Hematopoietic multipotent progenitor cell treated with erythropoietin and hydrocortisone succinate and interleukin-3 and kit ligand, for 15 days (in vitro differentiated cells): ENCODE results near the gene PAX2.

Experiments used
- DNase-seq: peaks from one replicate; pipeline ENCODE4 v3.0.0-alpha.2; 2015; ENCODE audit warnings: low spot score

PAX2 gene

GRCh38 chr10:100858747-100859483 is 113.5 kb downstream of the PAX2 start:
- no peak for DNase-seq

DNA sequence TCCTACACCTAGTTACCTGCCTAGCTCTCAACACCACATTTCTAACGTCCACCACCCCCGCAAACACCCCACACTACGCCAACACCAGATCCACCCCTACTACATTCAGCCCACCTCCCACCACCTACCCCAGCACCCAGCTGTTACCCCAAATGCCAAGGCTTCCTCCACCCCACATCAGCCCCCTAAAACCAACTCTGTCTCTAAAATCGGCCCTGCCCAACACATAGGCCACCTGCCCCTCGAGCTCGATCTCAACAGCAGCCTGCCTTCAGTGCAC is 114.0 kb downstream of the PAX2 start:
- no peak for DNase-seq

GRCh38 chr10:100863433-100863832 is 118.1 kb downstream of the PAX2 start:
- DNase-seq: no peak

DNA sequence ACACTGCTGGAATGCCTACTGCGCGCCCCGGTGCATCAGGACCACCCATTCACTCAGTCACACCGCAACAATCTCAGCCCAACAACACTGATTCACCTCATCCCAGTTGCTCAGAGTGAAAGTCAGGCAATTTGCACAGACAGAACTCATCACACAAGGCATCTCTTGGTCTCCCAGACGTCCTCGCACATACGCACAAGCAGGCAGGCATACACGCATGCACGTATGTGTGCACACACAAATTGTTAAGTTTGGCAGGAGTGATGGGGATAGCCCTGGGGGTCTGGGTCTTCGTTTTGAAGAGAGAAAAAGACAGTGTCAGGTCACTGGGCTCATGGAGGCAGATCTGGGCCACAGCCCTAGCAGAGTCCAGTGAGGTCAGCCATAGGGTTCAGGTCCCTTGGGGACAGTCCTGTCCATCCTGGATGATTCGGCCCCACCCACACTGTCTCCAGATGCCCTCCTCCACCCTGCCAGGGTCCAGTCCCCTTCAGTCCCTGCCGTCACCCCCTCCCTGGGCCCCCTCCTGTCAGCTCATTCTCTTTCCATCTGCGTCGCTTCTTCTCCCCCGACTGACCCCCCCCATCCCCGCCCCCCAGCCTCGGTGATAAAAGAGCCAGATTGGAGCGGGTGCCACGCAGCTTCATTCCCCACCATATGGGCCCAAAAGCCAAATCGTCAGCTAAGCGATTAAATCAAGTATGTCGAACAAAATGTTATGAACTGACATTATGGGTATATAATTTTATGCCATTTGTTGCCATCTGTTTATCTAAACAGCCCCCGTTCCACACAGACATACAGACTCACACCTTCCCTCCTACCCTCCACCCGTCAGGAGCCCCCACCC is 118.9 kb downstream of the PAX2 start:
- DNase-seq: no peak

DNA sequence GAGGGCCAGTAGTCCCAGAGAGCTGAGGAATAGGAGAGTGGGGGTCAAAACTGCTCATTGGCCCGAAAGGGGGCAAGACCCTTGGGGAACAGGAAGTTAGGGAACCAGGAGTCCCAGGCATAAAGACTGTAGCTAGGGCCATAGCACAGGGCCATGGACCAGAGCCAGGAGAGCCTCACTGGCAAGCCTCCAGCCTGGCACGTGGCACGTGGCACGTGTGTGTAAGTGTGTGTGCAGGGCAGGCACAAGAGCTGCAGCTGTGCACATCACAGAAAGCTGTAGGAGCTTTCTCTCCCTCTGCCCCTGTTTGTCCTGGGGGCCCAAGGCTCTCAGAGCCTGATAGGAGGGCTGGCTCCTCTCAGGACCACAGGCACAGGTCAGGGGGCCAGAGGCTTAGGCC is 119.6 kb downstream of the PAX2 start:
- no peak for DNase-seq

GRCh38 chr10:100866010-100866409 is 120.6 kb downstream of the PAX2 start:
- no peak for DNase-seq

GRCh38 chr10:100866575-100867098 is 121.3 kb downstream of the PAX2 start:
- DNase-seq: no peak

- DNase-seq: no peak
Measured at GRCh38 chr10:100867261-100867963, 122.0 kb downstream of the PAX2 start.

- DNase-seq: no peak
Measured at GRCh38 chr10:100868382-100868781, 123.0 kb downstream of the PAX2 start.

GRCh38 chr10:100869399-100869798 is 124.0 kb downstream of the PAX2 start:
- DNase-seq: no peak

DNA sequence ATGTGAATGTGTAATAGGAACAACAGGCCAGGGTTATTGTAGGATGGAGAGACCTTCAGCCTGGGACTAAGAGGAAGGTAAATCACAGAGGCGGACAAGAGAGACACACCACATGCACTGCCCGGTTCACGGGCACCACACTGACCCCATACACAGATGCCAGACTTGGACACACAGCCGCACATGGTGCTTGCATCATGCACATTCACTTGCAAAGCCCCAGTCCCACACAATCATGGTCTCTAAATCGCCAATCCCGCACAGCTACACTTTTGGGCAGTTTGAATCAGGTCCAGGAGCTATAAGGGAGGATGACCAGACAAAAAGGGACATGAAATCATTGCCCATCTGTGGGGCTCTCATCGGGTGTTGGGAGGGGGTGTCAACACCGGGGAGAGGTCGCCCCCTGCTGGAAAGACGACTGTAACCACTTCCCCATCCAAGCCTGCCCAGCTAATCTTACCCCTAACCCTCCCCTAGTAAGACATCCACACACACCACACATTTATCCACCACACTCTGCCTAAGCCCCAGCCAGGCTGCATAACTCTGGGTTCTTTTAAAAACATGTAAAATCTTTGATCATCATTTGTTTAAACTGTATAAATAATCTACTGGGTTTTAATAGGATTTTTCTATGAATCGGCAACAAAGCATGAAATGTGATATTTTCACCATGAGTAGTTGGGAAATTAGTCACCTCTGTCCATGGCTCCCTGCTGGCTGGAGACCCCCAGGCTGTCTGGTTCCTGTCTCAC is 126.8 kb downstream of the PAX2 start:
- DNase-seq: peak; percentile 26

- no peak for DNase-seq
Measured at GRCh38 chr10:100873146-100873826, 127.9 kb downstream of the PAX2 start.

GRCh38 chr10:100873827-100874326 is 128.5 kb downstream of the PAX2 start:
- no peak for DNase-seq

- DNase-seq: no peak
Measured at GRCh38 chr10:100874702-100875483, 129.5 kb downstream of the PAX2 start.

- DNase-seq: no peak
Measured at GRCh38 chr10:100875484-100876166, 130.2 kb downstream of the PAX2 start.

DNA sequence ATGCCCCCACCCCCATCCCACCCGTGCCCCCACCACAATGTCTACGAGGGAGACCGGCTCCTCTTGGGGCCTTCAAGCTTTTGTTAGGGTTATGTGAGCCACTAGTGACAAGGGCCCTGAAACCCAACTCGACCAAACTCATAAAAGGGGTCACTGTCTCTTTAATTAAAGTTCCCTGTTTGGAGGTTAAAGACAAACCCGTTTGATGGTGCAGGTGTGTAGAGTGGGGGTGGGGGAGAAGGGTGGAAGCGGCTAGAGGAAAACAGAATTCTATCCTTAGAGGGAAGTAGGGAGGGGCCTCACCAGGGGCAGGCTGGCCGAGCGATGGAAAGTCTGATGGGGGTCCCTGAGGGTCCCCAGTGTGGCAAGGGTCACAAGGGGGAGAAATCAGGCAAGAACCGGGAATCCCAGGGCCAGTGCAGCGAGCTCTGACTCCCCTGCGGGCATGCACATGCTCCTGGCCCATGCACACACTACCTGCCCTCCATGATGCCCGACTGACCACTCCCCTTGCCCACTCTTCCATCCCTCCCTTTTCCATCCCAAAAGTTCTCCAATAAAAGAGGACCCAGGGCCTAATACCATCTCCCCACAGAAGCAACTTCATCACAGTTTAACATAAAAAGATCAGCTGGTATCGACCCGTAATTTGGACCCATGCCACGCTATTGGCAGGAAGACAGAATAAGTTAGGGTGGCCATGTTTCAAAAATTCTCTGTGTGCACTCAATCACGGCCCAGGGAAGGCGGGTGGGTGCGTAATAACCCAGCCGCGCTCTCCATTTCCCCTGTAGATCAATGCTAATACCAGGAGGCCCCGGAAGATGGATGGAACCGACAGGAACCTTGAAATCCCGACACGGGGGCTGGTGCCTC is 131.4 kb downstream of the PAX2 start:
- DNase-seq: no peak

DNA sequence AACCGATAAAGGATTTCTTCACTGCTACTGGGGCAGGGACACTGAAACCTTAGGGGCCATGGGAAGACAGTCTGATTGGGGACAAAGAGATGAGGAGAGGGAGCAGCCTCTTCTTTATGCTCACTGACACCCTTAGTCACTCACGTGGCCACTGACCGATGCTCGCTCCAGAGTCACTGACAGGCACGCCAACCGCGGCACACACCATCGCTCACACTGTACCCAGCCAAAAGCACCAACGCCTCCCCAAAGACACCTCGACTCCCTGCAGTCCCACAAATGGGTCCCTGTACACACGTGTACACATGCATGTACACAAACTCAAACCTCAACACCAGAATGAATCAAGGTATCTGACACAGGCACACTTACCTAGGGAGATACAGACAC is 132.1 kb downstream of the PAX2 start:
- DNase-seq: no peak

DNA sequence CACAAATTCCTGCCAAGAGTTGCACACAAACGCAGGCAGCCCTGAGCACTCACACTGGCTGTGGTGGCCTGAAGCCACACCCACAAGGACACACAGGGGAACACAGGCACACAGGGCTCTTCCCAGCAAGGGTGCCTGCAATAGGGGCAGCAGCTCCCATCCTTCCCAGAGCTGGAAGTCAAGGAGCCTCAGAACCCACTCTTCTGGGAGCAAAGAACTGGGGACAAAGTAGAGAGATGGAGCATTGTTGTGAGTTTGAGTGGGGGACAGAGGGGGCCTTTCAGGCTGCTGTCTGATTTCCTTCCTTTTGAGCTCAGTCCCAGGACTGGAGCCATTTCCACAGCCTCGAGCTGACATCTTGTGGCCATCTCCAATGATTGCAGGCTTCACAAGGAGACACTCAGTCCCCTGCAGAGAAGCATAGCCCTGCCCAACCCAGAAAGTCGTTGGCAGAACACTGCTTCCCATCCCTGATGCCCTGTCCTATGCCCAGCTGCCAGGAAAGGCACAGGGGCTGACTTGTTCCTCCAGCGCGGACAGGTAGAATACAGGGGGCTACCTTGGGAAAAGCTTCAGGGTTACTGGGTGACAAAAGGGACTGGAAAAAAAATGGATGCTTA is 133.0 kb downstream of the PAX2 start:
- no peak for DNase-seq
